Lower leg skin (tissue), 3 donors: ENCODE data around the gene STARD5.

Experiments
- CTCF ChIP-seq, 3 donors: fragments of 450-650 bp; IDR thresholded peaks; one replicate each; pipeline ENCODE4 v1.5.1; 2016; ENCODE audit warnings: antibody characterized with exemption in 3 of 3, mild to moderate bottlenecking in 3 of 3, moderate library complexity in 2 of 3
- POLR2A ChIP-seq, 2 donors: fragments of 450-650 bp; IDR thresholded peaks; one replicate each; pipeline ENCODE4 v1.6.1; 2016 to 2017; ENCODE audit warnings: antibody characterized with exemption in 2 of 2, mild to moderate bottlenecking in 1 of 2, moderate library complexity in 1 of 2

DNA sequence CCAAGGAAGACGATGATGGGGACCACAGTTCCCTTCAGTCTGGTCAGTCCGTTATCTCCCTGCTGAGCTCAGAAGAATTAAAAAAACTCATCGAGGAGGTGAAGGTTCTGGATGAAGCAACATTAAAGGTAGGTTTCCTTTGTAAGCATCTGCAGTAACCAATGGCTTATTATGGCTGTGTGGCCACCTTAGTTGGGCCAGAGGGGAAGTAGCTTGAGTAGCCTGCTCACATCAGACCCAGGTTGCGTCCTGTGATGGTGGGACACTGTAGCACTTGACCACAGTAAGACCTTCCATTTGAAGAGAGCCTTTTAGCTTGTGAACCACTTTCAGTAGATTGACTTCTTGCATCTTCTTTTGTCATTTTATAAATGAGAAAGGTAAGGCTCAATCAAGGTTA, 22.6 kb downstream of the STARD5 start:
- TF ChIP-seq CTCF (IDR thresholded peaks at IDR 0.05) (no peak), POLR2A (IDR thresholded peaks at IDR 0.05) (no peak)
